ENCODE data around the gene FUT2.
"Not testable (repeated sequence)": the region's sequence is repeated elsewhere in the genome, so short reads cannot be mapped to it uniquely, and the experiment has no call there.

FUT2 gene

DNA sequence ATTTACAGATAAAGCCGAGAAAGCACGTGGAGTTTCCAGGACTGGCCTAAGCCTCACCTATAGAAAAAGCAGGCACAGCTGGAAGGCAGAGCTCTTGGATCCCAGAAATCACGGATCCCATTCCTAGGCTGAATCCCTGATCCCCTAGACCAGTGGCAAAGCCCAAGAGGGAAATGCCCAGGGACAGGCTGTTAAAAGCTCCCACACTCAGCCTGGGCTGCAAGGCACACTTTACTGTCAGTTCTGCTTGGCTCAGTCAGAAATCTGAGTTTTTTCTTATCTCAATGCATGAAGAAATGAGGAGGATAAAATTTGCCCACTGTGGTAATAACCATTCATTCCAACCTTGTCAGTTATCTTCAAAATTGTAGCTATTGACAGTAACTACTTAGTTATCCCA lies 8.0 kb upstream of the FUT2 start:
- TF ChIP-seq, protein P1, sequence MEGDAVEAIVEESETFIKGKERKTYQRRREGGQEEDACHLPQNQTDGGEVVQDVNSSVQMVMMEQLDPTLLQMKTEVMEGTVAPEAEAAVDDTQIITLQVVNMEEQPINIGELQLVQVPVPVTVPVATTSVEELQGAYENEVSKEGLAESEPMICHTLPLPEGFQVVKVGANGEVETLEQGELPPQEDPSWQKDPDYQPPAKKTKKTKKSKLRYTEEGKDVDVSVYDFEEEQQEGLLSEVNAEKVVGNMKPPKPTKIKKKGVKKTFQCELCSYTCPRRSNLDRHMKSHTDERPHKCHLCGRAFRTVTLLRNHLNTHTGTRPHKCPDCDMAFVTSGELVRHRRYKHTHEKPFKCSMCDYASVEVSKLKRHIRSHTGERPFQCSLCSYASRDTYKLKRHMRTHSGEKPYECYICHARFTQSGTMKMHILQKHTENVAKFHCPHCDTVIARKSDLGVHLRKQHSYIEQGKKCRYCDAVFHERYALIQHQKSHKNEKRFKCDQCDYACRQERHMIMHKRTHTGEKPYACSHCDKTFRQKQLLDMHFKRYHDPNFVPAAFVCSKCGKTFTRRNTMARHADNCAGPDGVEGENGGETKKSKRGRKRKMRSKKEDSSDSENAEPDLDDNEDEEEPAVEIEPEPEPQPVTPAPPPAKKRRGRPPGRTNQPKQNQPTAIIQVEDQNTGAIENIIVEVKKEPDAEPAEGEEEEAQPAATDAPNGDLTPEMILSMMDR (IDR thresholded peaks at IDR 0.05; ENCODE audit: insufficient read depth, missing control alignments), result no peak
- DNase-seq (ENCODE audit: insufficient read length, low spot score), result no peak
- no peak for FAIRE-seq

DNA sequence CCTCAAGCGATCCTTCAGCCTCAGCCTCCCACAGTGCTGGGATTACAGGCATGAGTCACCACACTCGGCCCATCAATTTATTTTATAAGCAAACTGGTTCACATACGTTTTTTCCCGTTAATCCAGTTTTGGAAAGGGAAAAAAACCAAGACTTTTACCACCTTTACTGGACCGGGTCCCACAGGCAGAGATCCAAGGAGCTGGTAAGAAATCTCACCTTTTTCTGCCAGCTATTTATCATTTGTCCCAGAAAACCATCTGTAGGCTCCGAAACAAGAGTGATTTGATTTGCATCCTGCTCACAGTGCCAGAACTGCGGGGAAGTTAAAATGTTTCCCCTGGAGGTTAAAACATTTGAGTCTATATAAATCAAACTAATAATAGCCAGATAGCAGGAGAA lies 6.3 kb upstream of the FUT2 start:
- FAIRE-seq (no peak), DNase-seq (ENCODE audit: insufficient read length, low spot score) (no peak)
- TF ChIP-seq, protein P1 (IDR thresholded peaks at IDR 0.05; ENCODE audit: insufficient read depth, missing control alignments), result no peak

DNA sequence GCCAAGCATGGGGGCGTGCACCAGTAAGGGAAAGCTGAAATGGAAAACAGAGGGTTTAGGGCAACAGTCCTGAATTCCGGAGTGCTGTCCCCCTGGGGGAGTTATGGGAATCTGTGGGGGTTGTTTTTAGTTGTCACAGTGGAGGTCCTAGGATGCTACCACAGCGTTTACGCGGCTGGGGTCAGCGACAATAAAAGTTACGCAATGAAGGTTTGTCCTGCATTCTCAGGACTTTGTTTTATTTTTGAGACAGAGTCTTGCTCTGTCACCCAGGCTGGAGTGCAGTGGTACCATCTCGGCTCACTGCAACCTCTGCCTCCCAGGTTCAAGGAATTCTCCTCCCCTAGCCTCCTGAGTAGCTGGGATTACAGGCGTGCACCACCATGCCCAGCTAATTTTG lies 2.1 kb upstream of the FUT2 start:
- not testable (repeated sequence) for DNase-seq (ENCODE audit: insufficient read length, low spot score); FAIRE-seq

DNA sequence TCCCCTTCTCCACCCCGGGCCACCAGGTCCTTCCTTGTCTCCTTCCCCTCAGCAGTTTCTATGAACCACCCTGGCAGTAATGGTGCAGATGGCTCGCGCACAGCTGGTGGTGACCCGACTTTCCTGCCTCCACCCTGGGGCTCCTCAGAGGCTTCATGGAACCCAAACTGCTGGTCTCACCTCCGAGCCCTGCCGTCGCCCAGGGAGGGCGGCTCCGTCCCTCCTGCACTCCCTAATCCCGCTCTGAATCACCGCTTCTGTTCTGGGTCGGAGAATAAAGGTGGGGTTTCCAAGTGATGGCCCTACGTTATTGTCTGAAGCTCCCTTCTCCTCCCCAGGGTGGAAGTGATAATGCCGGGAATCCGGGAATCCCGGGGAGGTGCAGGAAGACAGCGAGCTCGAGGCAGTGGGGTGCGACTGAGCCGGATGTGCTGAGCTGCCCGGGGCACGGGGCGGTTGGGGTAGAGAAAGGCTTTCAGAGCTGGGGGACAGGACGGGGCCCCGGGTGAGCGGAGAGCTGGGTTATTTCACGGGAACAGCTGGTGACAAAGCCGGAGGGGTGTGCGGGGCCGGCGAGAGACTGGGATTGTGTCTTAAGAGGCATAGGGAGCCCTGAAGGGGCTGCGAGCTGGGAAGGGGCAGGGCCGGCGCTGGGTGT lies 711 bp downstream of the FUT2 start:
- TF ChIP-seq, protein P1 (IDR thresholded peaks at IDR 0.05; ENCODE audit: insufficient read depth, missing control alignments), result no peak
- no peak for FAIRE-seq
- DNase-seq (ENCODE audit: insufficient read length, low spot score), result no peak

DNA sequence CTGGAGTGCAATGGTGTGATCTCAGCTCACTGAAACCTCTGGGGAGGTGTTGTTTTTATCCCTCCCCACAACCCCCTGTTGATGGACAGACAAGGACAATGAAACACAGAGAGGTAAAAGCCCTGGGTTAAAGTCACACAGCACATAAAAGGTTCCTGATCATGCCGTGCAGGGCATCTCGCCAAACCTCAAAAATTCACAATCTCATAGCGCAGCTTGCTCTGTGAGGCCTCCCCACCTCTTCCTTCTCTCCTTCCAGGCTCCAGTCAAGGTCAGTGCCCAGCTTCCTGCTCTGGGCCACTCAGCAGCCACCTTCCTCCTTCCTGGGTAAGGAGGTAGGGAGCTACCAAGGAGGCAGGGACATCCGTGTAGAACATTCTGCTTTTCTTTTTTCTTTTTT lies 2.3 kb downstream of the FUT2 start:
- TF ChIP-seq, protein P1 (IDR thresholded peaks at IDR 0.05; ENCODE audit: insufficient read depth, missing control alignments), result no peak
- DNase-seq (ENCODE audit: insufficient read length, low spot score) (no peak), FAIRE-seq (no peak)

DNA sequence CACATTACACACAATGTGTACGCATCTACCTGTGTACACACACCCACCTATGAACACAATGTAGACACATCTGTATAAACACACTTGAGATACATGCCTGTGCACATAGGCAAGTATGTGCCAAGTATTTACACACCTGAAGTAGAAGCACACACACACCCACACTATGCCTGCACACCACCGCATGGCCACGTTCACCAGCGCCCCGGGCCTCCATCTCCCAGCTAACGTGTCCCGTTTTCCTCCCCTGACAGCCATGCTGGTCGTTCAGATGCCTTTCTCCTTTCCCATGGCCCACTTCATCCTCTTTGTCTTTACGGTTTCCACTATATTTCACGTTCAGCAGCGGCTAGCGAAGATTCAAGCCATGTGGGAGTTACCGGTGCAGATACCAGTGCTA lies 6.9 kb downstream of the FUT2 start:
- no peak for FAIRE-seq
- DNase-seq (ENCODE audit: insufficient read length, low spot score), result no peak
- TF ChIP-seq, protein P1 (IDR thresholded peaks at IDR 0.05; ENCODE audit: insufficient read depth, missing control alignments), result no peak

DNA sequence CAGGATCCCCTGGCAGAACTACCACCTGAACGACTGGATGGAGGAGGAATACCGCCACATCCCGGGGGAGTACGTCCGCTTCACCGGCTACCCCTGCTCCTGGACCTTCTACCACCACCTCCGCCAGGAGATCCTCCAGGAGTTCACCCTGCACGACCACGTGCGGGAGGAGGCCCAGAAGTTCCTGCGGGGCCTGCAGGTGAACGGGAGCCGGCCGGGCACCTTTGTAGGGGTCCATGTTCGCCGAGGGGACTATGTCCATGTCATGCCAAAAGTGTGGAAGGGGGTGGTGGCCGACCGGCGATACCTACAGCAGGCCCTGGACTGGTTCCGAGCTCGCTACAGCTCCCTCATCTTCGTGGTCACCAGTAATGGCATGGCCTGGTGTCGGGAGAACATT lies 7.5 kb downstream of the FUT2 start:
- FAIRE-seq, result no peak
- DNase-seq (ENCODE audit: insufficient read length, low spot score), result no peak
- TF ChIP-seq, protein P1 (IDR thresholded peaks at IDR 0.05; ENCODE audit: insufficient read depth, missing control alignments), result no peak

DNA sequence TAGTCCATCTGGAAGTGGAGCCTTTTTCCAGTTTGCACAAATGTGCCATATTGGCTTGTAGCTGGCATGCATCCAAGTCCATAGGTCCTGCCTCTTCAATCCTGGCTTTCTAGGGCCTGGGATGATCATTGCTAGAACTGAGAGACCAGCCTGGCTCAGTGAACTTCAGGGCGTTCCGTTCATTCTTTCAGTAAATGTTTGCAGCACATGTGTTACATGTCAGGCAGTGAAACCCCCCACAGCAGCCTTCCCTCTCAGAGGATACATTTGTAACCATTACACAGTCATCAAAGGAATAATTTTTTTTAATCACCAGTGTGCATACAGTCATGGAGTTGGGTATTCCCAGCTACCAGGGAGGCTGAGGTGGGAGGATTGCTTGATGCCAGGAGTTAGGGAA lies 9.7 kb downstream of the FUT2 start:
- TF ChIP-seq, protein P1 (IDR thresholded peaks at IDR 0.05; ENCODE audit: insufficient read depth, missing control alignments), result no peak
- FAIRE-seq, result no peak
- no peak for DNase-seq (ENCODE audit: insufficient read length, low spot score)
